ENCODE data around the gene PSTPIP1.

Gene PSTPIP1

DNA sequence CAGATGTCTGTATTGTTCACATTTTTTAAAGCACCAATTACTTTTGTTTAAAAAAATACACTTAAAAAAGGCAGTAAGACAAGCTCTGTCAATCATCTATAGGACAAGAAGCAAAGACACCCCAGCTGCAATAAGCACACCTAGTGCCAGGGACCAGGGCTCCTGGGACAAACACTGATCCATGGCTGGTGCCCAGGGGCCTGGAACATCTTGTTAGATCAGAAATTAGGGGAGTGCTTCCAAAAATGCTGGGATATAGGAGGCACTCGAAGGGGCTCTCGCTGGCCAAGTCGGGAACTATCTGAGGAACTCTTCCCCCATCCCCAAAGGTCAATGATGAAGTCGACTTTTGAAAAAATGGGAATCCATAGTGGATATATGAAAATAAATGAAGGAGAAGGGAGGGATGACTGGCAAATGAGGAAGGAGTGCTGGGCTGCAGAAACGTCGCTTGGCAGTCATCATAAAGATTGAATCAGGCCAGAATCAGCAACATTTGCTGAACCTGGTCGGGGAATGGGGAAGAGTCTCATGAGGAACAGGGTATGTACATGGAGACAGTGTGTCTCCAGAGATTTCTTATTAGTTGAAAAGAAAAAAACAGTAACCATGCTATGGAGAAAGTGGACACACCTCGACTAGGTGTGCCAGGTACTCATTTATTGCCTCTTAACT lies 47.5 kb downstream of the PSTPIP1 start:
- in situ Hi-C loops (cut with HindIII; ENCODE audit: low sequenced_read_pairs), result no loop called here
- no peak for TF ChIP-seq CTCF (IDR thresholded peaks at IDR 0.05; ENCODE audit: low read depth, low read length)
- DNase-seq (ENCODE audit: low read depth, low spot score), result no peak
- no peak overlapping the region for H3K4me3 ChIP-seq (ENCODE audit: low read depth, low read length)

DNA sequence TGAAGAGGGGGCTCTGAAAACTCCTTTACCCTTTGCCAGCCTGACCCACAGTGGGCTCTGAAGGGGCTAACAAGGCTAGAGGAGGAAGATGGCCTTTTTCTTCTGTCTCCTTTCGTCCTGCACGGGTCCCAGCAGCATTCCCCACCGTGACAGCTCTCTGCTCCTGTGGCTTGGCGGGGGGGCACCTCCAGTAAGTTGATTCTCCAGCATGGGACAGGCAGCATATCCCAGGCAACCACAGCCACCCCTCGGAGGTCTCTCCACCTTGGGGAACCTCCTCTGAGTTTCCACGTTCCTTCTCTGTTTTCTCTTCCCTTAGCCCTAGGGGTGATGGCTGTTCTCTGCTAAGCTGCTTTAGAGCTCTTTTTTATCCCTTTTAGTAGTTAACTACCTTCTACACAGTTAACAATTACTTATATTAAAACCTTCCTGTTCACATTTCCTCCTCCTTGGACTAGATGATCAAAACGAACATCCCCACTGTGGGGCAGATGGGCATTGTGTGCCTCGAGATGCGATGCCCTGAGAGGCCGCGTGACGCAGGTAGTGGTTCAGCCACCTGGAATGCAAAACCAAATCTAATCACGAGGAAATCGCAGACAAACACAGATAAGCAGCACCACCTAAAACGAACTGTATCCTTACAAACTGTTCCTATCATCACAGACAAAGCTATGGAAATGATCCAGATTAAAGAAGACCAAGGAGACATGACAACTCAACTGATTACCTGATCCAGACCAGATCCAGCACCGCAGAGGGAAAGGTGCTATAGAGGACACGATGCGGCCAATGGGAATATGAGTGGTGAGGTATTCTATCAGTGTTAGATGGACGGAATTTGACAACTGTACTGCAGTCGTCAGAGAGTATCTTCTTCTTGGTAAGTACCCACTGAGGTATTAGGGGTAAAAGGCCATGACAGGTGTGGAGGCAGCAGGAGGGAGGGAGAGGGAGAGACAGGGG lies 48.3 kb downstream of the PSTPIP1 start:
- in situ Hi-C loops (cut with HindIII; ENCODE audit: low sequenced_read_pairs), result no loop called here
- DNase-seq (ENCODE audit: low read depth, low spot score), result no peak
- no peak for TF ChIP-seq CTCF (IDR thresholded peaks at IDR 0.05; ENCODE audit: low read depth, low read length)
- no peak overlapping the region for H3K4me3 ChIP-seq (ENCODE audit: low read depth, low read length)

DNA sequence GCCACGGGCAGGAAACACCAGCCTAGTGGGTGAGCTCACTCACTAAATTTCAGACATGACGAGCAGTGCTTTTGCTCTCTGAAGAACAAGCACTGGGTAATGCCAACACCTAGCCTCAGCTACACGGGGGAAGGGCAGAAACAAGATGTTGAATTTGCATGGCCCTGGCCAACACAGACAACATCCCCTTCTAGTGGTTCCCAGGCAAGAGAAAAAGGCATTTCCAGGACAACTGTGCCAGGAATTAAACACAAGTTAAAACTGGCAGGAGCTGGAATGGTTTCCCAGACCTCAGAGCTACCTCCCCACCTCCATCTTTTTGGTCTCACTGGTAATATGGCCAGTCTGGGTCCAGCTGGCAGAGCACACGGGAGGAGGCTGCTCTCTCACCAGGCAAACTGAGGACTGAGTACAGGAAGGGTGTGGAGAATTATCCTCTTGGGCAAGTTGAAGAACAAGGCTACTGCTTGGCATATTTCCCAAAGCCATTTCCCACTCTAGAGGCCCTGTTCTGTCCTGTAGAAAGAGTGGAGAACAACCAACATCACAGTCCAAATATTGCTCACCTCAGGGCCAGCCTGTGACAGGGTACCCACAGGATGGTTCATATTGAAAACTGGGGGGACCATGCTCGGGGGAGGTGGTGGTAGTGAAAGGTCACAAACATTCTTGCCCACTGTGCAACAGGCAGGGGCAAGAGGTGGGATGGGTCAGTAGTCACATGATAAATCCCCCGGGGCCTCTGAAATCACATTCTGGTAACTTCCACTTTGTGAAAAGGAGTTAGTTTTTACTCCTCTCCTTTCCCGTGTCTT lies 49.5 kb downstream of the PSTPIP1 start:
- in situ Hi-C loops (cut with HindIII; ENCODE audit: low sequenced_read_pairs), result no loop called here
- no peak for DNase-seq (ENCODE audit: low read depth, low spot score)
- no peak for TF ChIP-seq CTCF (IDR thresholded peaks at IDR 0.05; ENCODE audit: low read depth, low read length)
- no peak overlapping the region for H3K4me3 ChIP-seq (ENCODE audit: low read depth, low read length)

- in situ Hi-C loops (cut with HindIII; ENCODE audit: low sequenced_read_pairs), result no loop called here
- no peak for TF ChIP-seq CTCF (IDR thresholded peaks at IDR 0.05; ENCODE audit: low read depth, low read length)
- no peak for DNase-seq (ENCODE audit: low read depth, low spot score)
- no peak overlapping the region for H3K4me3 ChIP-seq (ENCODE audit: low read depth, low read length)
Measured at GRCh38 chr15:77045985-77046384, 51.1 kb downstream of the PSTPIP1 start.

GRCh38 chr15:77046704-77047412 lies 51.9 kb downstream of the PSTPIP1 start:
- in situ Hi-C loops (cut with HindIII; ENCODE audit: low sequenced_read_pairs), result no loop called here
- no peak overlapping the region for H3K4me3 ChIP-seq (ENCODE audit: low read depth, low read length)
- no peak for DNase-seq (ENCODE audit: low read depth, low spot score)

More at GRCh38 chr15:77046704-77047412, 51.9 kb downstream of the PSTPIP1 start:
- TF ChIP-seq CTCF (IDR thresholded peaks at IDR 0.05; ENCODE audit: low read depth, low read length), result no peak

Measured in astrocyte of the spinal cord (primary cell).